NCI-H345 (cell line): ENCODE measurements around the gene CNDP2.

Experiments
- DNase-seq: peaks from one replicate; lab custom pipeline; 2025; lab: John Stamatoyannopoulos, UW

Gene CNDP2

GRCh38 chr18:74472312-74472711 lies 23.9 kb upstream of the CNDP2 start:
- no peak for DNase-seq

- no peak for DNase-seq
Measured at GRCh38 chr18:74473976-74474640, 22.1 kb upstream of the CNDP2 start.

GRCh38 chr18:74476140-74476539 lies 20.0 kb upstream of the CNDP2 start:
- DNase-seq: peak; percentile 23

GRCh38 chr18:74477771-74478170 lies 18.4 kb upstream of the CNDP2 start:
- DNase-seq: no peak

GRCh38 chr18:74478316-74478715 lies 17.8 kb upstream of the CNDP2 start:
- DNase-seq: no peak

GRCh38 chr18:74478880-74479279 lies 17.3 kb upstream of the CNDP2 start:
- no peak for DNase-seq

GRCh38 chr18:74479486-74480148 lies 16.5 kb upstream of the CNDP2 start:
- DNase-seq: no peak

GRCh38 chr18:74480149-74480651 lies 16.0 kb upstream of the CNDP2 start:
- no peak for DNase-seq

GRCh38 chr18:74482697-74483096 lies 13.5 kb upstream of the CNDP2 start:
- DNase-seq: no peak

- DNase-seq: no peak
Measured at GRCh38 chr18:74486119-74486849, 9.9 kb upstream of the CNDP2 start.

- DNase-seq: no peak
Measured at GRCh38 chr18:74488354-74488753, 7.8 kb upstream of the CNDP2 start.

GRCh38 chr18:74488864-74489263 lies 7.3 kb upstream of the CNDP2 start:
- DNase-seq: no peak

- no peak for DNase-seq
Measured at GRCh38 chr18:74489676-74490075, 6.5 kb upstream of the CNDP2 start.

GRCh38 chr18:74492259-74492658 lies 3.9 kb upstream of the CNDP2 start:
- no peak for DNase-seq

GRCh38 chr18:74493689-74494088 lies 2.5 kb upstream of the CNDP2 start:
- peak; percentile 76 for DNase-seq

GRCh38 chr18:74494514-74494913 lies 1.6 kb upstream of the CNDP2 start:
- no peak for DNase-seq

- peak; percentile 27 for DNase-seq
Measured at GRCh38 chr18:74496508-74497323, 553 bp downstream of the CNDP2 start.

GRCh38 chr18:74497324-74497676 lies 1.1 kb downstream of the CNDP2 start:
- no peak for DNase-seq

- no peak for DNase-seq
Measured at GRCh38 chr18:74497778-74498177, 1.6 kb downstream of the CNDP2 start.

GRCh38 chr18:74498712-74499627 lies 2.8 kb downstream of the CNDP2 start:
- DNase-seq: no peak

- no peak for DNase-seq
Measured at GRCh38 chr18:74499633-74500032, 3.5 kb downstream of the CNDP2 start.
